GM12872 (cell line): ENCODE data around the gene KCNC2.

ENCODE experiments used
- CTCF ChIP-seq: IDR thresholded peaks from 3 replicates; pipeline ENCODE4 v1.5.1; 2011; ENCODE audit warnings: low read depth, mild to moderate bottlenecking, low read length, moderate library complexity; ENCODE audit not compliant: insufficient read depth

KCNC2 gene

GRCh38 chr12:75209812-75210138, at the start of gene KCNC2:
KCNC2 (minus strand) TSS chr12:75209839.
- TF ChIP-seq CTCF = no peak

- no peak for TF ChIP-seq CTCF
Observed at GRCh38 chr12:75259143-75259542, 49.5 kb upstream of the KCNC2 start.

- TF ChIP-seq CTCF = no peak
Observed at GRCh38 chr12:75257510-75257909, 47.9 kb upstream of the KCNC2 start.

- TF ChIP-seq CTCF = no peak
Observed at GRCh38 chr12:75245108-75245507, 35.5 kb upstream of the KCNC2 start.

GRCh38 chr12:75239987-75240386, 30.3 kb upstream of the KCNC2 start:
- no peak for TF ChIP-seq CTCF

GRCh38 chr12:75236206-75236605, 26.6 kb upstream of the KCNC2 start:
- no peak for TF ChIP-seq CTCF

GRCh38 chr12:75227132-75227531, 17.5 kb upstream of the KCNC2 start:
- no peak for TF ChIP-seq CTCF

- TF ChIP-seq CTCF = no peak
Observed at GRCh38 chr12:75212072-75212471, 2.4 kb upstream of the KCNC2 start.
